AG09309 (cell line): Measurements from ENCODE around the gene MKX.

Experiments
- DNase-seq: peaks from one replicate; pipeline ENCODE4 v3.0.0-alpha.2; 2010; ENCODE audit warnings: low read depth
- H3K4me3 ChIP-seq: 2 replicates; pipeline ENCODE4 v1.5.1; 2011; ENCODE audit warnings: mild to moderate bottlenecking, low read depth, low read length, moderate library complexity; ENCODE audit not compliant: control insufficient read depth
- CTCF ChIP-seq: IDR thresholded peaks from 2 replicates; pipeline ENCODE4 v1.5.1; 2011; ENCODE audit warnings: mild to moderate bottlenecking, low read depth, low read length, inconsistent platforms; ENCODE audit not compliant: insufficient read depth, control insufficient read depth; ENCODE audit errors: missing control alignments

Gene MKX

GRCh38 chr10:27742195-27743011 lies 3.2 kb downstream of the MKX start:
- peak; percentile 86 for DNase-seq
- peak; percentile 46 for TF ChIP-seq CTCF
- H3K4me3 ChIP-seq, result peak overlapping the region; percentile 66

- peak overlapping the region; percentile 66 for H3K4me3 ChIP-seq
- TF ChIP-seq CTCF, result no peak
These were observed 4.2 kb downstream of the MKX start for GRCh38 chr10:27741173-27742091.

GRCh38 chr10:27736396-27736795 lies 9.2 kb downstream of the MKX start:
- H3K4me3 ChIP-seq, result no peak overlapping the region
- no peak for DNase-seq
- no peak for TF ChIP-seq CTCF

More at GRCh38 chr10:27741173-27742091, 4.2 kb downstream of the MKX start:
- DNase-seq, result no peak

- no peak overlapping the region for H3K4me3 ChIP-seq
These were observed 15.6 kb downstream of the MKX start for GRCh38 chr10:27730041-27730440.

GRCh38 chr10:27728338-27728737 lies 17.3 kb downstream of the MKX start:
- H3K4me3 ChIP-seq, result no peak overlapping the region; the same call in 1 of the 2 replicates
- TF ChIP-seq CTCF, result no peak
- DNase-seq, result no peak

More at GRCh38 chr10:27730041-27730440, 15.6 kb downstream of the MKX start:
- no peak for TF ChIP-seq CTCF
- DNase-seq, result no peak

GRCh38 chr10:27724287-27724686 lies 21.3 kb downstream of the MKX start:
- no peak overlapping the region for H3K4me3 ChIP-seq
- DNase-seq, result no peak
- TF ChIP-seq CTCF, result peak; percentile 55
